Spleen (tissue), 11 donors: Measurements from ENCODE around the gene WAC. TPM values are rescaled to one million over a fixed set of nuclear protein-coding genes. Genes with fewer than 3 reads are reported as not detected.
A peak's percentile ranks its signal among the peaks of the same experiment; 100 is the strongest.

Experiments
- DNase-seq: peaks from one replicate; pipeline ENCODE4 v3.0.0-alpha.2; 2020
- H3K27ac ChIP-seq, 8 donors: fragments of 200-600 bp; sonication (generic) in 7 of 8; 1 replicate in 4 of 8; 2 replicates in 4 of 8; pipeline versions ENCODE4 v1.5.0 to v1.8.0; 2016 to 2021; ENCODE audit warnings: inconsistent platforms in 4 of 8, mild to moderate bottlenecking in 4 of 8, moderate library complexity in 1 of 8
- H3K27me3 ChIP-seq, 7 donors: fragments of 200-600 bp; sonication (generic) in 6 of 7; replicated peaks in 1 of 7; 1 replicate in 4 of 7; 2 replicates in 3 of 7; pipeline versions ENCODE4 v1.5.0 to v1.8.0; 2016 to 2021; ENCODE audit warnings: inconsistent platforms in 3 of 7, mild to moderate bottlenecking in 1 of 7
- H3K36me3 ChIP-seq, 6 donors: fragments of 200-600 bp; sonication (generic) in 5 of 6; 1 replicate in 4 of 6; 2 replicates in 2 of 6; pipeline versions ENCODE4 v1.5.0 to v1.8.0; 2016 to 2021; ENCODE audit warnings: inconsistent platforms in 2 of 6
- H3K4me1 ChIP-seq, 6 donors: fragments of 200-600 bp; sonication (generic) in 5 of 6; 1 replicate in 3 of 6; 2 replicates in 3 of 6; pipeline versions ENCODE4 v1.5.0 to v1.8.0; 2016 to 2021; ENCODE audit warnings: inconsistent platforms in 3 of 6
- H3K4me3 ChIP-seq, 8 donors: fragments of 200-600 bp; sonication (generic) in 7 of 8; 1 replicate in 4 of 8; 2 replicates in 4 of 8; pipeline versions ENCODE4 v1.5.0 to v1.8.0; 2016 to 2021; ENCODE audit warnings: inconsistent platforms in 4 of 8, mild to moderate bottlenecking in 4 of 8, moderate library complexity in 2 of 8
- H3K9me3 ChIP-seq, 8 donors: fragments of 200-600 bp; sonication (generic) in 7 of 8; 1 replicate in 4 of 8; 2 replicates in 4 of 8; pipeline versions ENCODE4 v1.5.0 to v1.8.0; 2016 to 2021; ENCODE audit warnings: inconsistent platforms in 4 of 8
- CTCF ChIP-seq, 11 experiments: fragments of 200-600 bp in 7 of 11; fragments of 450-650 bp in 4 of 11; sonication (generic) in 4 of 11; IDR thresholded peaks in 8 of 11; conservative IDR thresholded peaks in 3 of 11; 1 replicate in 7 of 11; 2 replicates in 4 of 11; pipeline versions ENCODE4 v1.4.0 to v1.8.0; 2016 to 2021; ENCODE audit warnings: antibody characterized with exemption in 11 of 11, inconsistent platforms in 4 of 11, mild to moderate bottlenecking in 1 of 11
- POLR2A ChIP-seq, 3 donors: fragments of 450-650 bp; IDR thresholded peaks; one replicate each; pipeline ENCODE4 v1.5.1; 2017; ENCODE audit warnings: antibody characterized with exemption in 3 of 3, mild to moderate bottlenecking in 1 of 3
- POLR2AphosphoS5 ChIP-seq, 3 donors: sonication (generic); formaldehyde crosslinking; IDR thresholded peaks; one replicate each; pipeline ENCODE4 v1.5.1; 2017; ENCODE audit warnings: antibody characterized with exemption in 3 of 3
- WGBS, 5 donors: extraction: QIAGEN DNeasy Blood & Tissue Kit in 3 of 5; methylation state at CpG; one replicate each; pipeline versions ENCODE4 v1.1.5 to v1.1.7; 2013 to 2018; 5-methylcytosine and 5-hydroxymethylcytosine counted together
- intact Hi-C: fragments of 100-400 bp; cut with DNase I; formaldehyde crosslinking; loops from one replicate; pipeline ENCODE4 v1.15.0; 2023; ENCODE audit warnings: low total_unique reads
- polyA plus RNA-seq, 3 donors: library from polyadenylated mRNA; stranded (reverse); fragments of 200-250 nt; gene quantifications; one replicate each; pipeline ENCODE4 v1.2.1, GENCODE V29; 2013
- total RNA-seq, 7 donors: library from RNA; depleted of rRNA in 3 of 7; stranded (reverse); fragments of >200 nt in 3 of 7; fragmentation: NEBNext Ultra II Directional in 4 of 7; extraction: Animal tissue kit (Norgen Biotek cat#: 25700) in 4 of 7; gene quantifications; one replicate each; pipeline versions ENCODE4 v1.1.0 to v1.2.1, GENCODE V29; 2016 to 2021
- donor health status: healthy with polysubstance abuse.
- donor health status: DM: no; HTN: no; CAD: no; lungs with moderate emphysema.
- donor health status: DM: no; HTN: no; CAD: no.
- donor health status: Bipolar disorder and iron deficiency.
- donor health status: healthy.
- donor health status: DM: no; HTN: no; CAD: no.
- donor health status: DM: yes; HTN: yes; CAD: no.

WAC gene
- total and polyA plus RNA-seq, 10 donors = 29.6 to 181 (median 142) TPM

GRCh38 chr10:28612877-28613276 lies 80.0 kb downstream of the WAC start:
- peaks cover 0 to 21% (median 0%) of the 10 kb centered on the region in 6 donors for H3K4me1 ChIP-seq
- intact Hi-C loops = no loop called here
- no peaks in the 10 kb centered on the region for H3K27me3 ChIP-seq
- H3K36me3 ChIP-seq = peaks cover 3 to 100% (median 94%) of the 10 kb centered on the region in 6 donors
- no peak for DNase-seq
- no peak overlapping the region for H3K27ac ChIP-seq
- TF ChIP-seq CTCF (IDR thresholded peaks at IDR 0.05 in 8 of 11, conservative IDR thresholded peaks at IDR 0.05 in 3 of 11) (no peak), POLR2AphosphoS5 (IDR thresholded peaks at IDR 0.05) (no peak), POLR2A (IDR thresholded peaks at IDR 0.05) (no peak)
- H3K9me3 ChIP-seq = no peaks in the 10 kb centered on the region
- H3K4me3 ChIP-seq = no peak overlapping the region
- 90 to 100% (median 93%) methylated on average over 6 of the region's 6 CpGs for WGBS, 5 donors

GRCh38 chr10:28616514-28616913 lies 83.6 kb downstream of the WAC start:
- Histone ChIP-seq H3K27ac (peak overlapping the region in 1 of 8 donors; percentile 5), H3K4me3 (no peak overlapping the region), H3K4me1 (peaks cover 3 to 41% (median 15%) of the 10 kb centered on the region in 6 donors), H3K27me3 (no peaks in the 10 kb centered on the region), H3K9me3 (no peaks in the 10 kb centered on the region), H3K36me3 (peaks cover 3 to 98% (median 78%) of the 10 kb centered on the region in 6 donors)
- DNase-seq = no peak
- 84 to 97% (median 91%) methylated on average over 2 of the region's 2 CpGs for WGBS, 5 donors
- TF ChIP-seq POLR2AphosphoS5 (IDR thresholded peaks at IDR 0.05) (peak in 1 of 3 donors; percentile 38), POLR2A (IDR thresholded peaks at IDR 0.05) (no peak), CTCF (IDR thresholded peaks at IDR 0.05 in 8 of 11, conservative IDR thresholded peaks at IDR 0.05 in 3 of 11) (no peak)
- intact Hi-C loops = no loop called here

- DNase-seq = no peak
- H3K27me3 ChIP-seq = no peaks in the 10 kb centered on the region
- TF ChIP-seq POLR2AphosphoS5 (IDR thresholded peaks at IDR 0.05) = no peak
- 67 to 88% (median 80%) methylated on average over 4 of the region's 4 CpGs for WGBS, 5 donors
- peaks cover 3 to 41% (median 15%) of the 10 kb centered on the region in 6 donors for H3K4me1 ChIP-seq
- H3K27ac ChIP-seq = peak overlapping the region in 4 of 8 donors; percentile 19 to 59 (median 48)
- peaks cover 0 to 75% (median 50%) of the 10 kb centered on the region in 6 donors for H3K36me3 ChIP-seq
- no peaks in the 10 kb centered on the region for H3K9me3 ChIP-seq
- intact Hi-C loops = no loop called here
- H3K4me3 ChIP-seq = no peak overlapping the region
These were observed 86.5 kb downstream of the WAC start for GRCh38 chr10:28619455-28619854.

- no peaks in the 10 kb centered on the region for H3K27me3 ChIP-seq
- WGBS, 5 donors = 31 to 54% (median 44%) methylated on average over 2 of the region's 2 CpGs
- TF ChIP-seq POLR2A (IDR thresholded peaks at IDR 0.05) = no peak
- no peak for TF ChIP-seq POLR2AphosphoS5 (IDR thresholded peaks at IDR 0.05)
- no peak for TF ChIP-seq CTCF (IDR thresholded peaks at IDR 0.05 in 8 of 11, conservative IDR thresholded peaks at IDR 0.05 in 3 of 11)
- H3K4me1 ChIP-seq = peaks cover 3 to 41% (median 15%) of the 10 kb centered on the region in 6 donors
- H3K4me3 ChIP-seq = no peak overlapping the region
- intact Hi-C loops = no loop called here
- DNase-seq = no peak
- H3K9me3 ChIP-seq = no peaks in the 10 kb centered on the region
- H3K27ac ChIP-seq = peak overlapping the region in 5 of 8 donors; percentile 15 to 59 (median 40)
- peaks cover 0 to 67% (median 43%) of the 10 kb centered on the region in 6 donors for H3K36me3 ChIP-seq
These were observed 87.3 kb downstream of the WAC start for GRCh38 chr10:28620251-28620650.
